HG02642 (cell line): ENCODE data around the gene UTP4.

ENCODE experiments used
- ATAC-seq: cut with Tn5 transposase; IDR thresholded peaks from one replicate; pipeline ENCODE4 v1.9.1; 2021; ENCODE audit warnings: mild to moderate bottlenecking; ENCODE audit not compliant: unreplicated experiment, poor library complexity

UTP4 gene

GRCh38 chr16:69199382-69199781 lies 66.9 kb downstream of the UTP4 start:
- ATAC-seq = no peak

GRCh38 chr16:69201291-69201690 lies 68.8 kb downstream of the UTP4 start:
- ATAC-seq = no peak

GRCh38 chr16:69201787-69202186 lies 69.3 kb downstream of the UTP4 start:
- ATAC-seq = no peak

- no peak for ATAC-seq
Measured at GRCh38 chr16:69204172-69204571, 71.7 kb downstream of the UTP4 start.

GRCh38 chr16:69209735-69210134 lies 77.3 kb downstream of the UTP4 start:
- ATAC-seq = no peak

- ATAC-seq = no peak
Measured at GRCh38 chr16:69217433-69217832, 85.0 kb downstream of the UTP4 start.
